K562 (cell line): ENCODE data around the gene MSMO1.

Experiments used
- PML ChIP-seq: IDR thresholded peaks from 2 replicates; pipeline ENCODE4 v1.6.1; 2012; ENCODE audit warnings: low read length, inconsistent platforms
- ZKSCAN3 ChIP-seq: fragments of 250-450 bp; sonication (Bioruptor Pico); IDR thresholded peaks from 2 replicates; pipeline ENCODE4 v1.4.0; 2020

GRCh38 chr4:165325732-165326512, 1.5 kb upstream of the MSMO1 start:
- TF ChIP-seq ZKSCAN3 (CRISPR knock-in tag) (no peak), PML (no peak)
